HG03558 (cell line): ENCODE results near the gene CACNA1I.
"Not testable (repeated sequence)": the region's sequence is repeated elsewhere in the genome, so short reads cannot be mapped to it uniquely, and the experiment has no call there.

Source experiments
- ATAC-seq: cut with Tn5 transposase; IDR thresholded peaks from one replicate; pipeline ENCODE4 v1.9.1; 2021; ENCODE audit warnings: moderate number of reproducible peaks; ENCODE audit not compliant: unreplicated experiment; ENCODE audit errors: extremely low read depth

The CACNA1I gene

GRCh38 chr22:39731481-39731880 lies 160.9 kb downstream of the CACNA1I start:
- no peak for ATAC-seq

DNA sequence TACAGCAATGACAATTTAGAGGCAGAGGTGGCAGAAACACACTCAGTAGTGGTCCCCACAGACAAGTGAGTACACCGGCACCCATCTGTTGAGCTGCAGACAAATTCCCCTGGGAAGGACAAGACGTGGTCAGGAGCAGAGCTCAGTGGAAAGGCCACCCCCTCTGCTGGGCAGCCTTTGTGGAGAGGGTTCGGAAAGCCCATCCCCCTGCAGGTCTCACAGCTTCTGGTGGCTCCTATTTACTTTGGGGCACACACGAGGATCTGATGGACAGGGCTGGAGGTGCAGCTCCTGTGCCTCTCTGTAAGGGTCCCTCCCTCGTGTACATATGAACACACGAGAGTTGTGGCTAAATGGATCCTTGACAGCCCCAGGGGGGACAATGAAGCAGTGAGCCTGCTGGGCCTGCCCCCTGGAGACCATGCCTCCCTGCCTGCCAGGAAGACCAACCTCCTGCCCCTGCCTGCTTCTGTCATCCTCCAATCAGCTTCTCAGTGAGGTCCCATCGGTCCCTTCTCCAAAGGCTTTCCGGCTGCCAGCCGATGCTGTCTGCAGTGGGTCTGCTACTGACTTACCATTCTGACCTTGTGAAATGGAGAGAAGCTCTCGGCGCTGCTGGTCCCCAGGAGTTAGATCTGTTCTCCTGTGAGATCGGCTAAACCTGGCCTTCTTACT lies 161.5 kb downstream of the CACNA1I start:
- no peak for ATAC-seq

DNA sequence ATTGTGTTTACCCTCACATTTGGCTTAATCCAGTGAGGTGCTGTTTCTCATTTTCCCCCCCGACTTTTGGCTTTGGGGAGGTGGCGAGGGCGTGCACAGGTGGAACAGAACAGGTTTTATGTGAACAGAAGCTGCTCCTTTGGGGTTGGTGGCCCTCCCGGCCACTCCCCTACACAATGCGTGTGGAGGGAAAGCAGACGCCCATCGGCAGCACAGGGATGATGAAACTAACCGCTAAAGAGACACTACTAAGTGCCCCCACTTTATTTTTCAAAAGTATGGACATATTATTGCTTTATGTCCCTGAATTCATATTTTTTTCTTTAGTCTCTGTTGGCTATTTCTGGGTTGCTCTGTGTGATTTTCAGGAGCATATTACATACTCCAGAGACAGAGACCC lies 162.1 kb downstream of the CACNA1I start:
- ATAC-seq = no peak

- ATAC-seq = no peak
Measured at GRCh38 chr22:39733191-39733590, 162.6 kb downstream of the CACNA1I start.

DNA sequence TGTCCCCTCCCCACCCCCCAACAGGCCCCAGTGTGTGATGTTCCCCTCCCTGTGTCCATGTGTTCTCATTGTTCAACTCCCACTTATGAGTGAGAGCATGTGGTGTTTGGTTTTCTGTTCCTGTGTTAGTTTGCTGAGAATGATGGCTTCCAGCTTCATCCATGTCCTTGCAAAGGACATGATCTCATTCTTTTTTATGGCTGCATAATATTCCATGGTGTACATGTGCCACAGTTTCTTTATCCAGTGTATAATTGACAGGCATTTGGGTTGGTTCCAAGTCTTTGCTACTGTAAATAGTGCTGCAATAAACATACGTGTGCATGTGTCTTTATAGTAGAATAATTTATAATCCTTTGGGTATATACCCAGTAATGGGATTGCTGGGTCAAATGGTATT lies 163.5 kb downstream of the CACNA1I start:
- not testable (repeated sequence) for ATAC-seq

DNA sequence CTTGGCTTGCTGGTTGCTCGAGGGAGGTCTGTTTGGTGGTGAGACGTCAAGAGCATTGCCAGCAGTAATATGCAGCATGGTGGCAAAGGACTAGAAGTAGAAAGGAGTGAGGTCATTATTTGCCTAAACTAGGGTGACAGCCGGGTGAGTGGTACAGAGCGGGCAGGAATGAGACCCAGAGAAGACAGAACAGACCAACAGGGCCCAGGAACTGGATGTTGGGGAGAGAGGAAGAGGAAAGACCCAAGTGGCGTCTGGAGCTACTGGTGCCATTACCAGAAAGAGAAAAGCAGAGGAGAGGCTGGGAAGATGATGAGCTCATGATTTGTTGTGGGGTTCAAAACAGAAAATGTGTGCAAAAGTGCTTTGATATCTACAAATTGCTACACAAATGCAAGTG lies 164.3 kb downstream of the CACNA1I start:
- no peak for ATAC-seq

GRCh38 chr22:39735776-39736175 lies 165.2 kb downstream of the CACNA1I start:
- ATAC-seq = no peak

DNA sequence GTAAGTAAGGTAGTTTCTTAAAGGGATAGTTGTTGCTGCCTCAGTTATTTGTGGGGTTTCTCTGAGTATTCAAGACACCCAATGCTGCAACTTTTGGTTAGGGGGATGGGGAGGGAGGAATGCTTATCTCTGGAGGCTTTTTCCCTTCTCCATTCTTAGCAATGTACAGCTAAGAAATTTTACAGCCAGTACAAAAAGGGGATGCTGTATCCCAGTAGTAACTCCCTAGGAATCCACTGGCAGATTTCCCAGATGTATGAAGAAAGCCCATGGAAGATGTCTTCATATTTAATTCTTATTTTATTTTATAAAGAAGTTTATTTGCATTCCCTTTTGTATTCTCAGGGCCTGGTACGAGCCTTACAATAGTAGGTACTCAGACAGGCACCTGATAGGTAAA lies 168.2 kb downstream of the CACNA1I start:
- no peak for ATAC-seq
